Measurements from ENCODE around the gene TUBB2A. TPM values are rescaled to one million over a fixed set of nuclear protein-coding genes. Genes with fewer than 3 reads are reported as not detected.
"Not testable (repeated sequence)": the region's sequence is repeated elsewhere in the genome, so short reads cannot be mapped to it uniquely, and the experiment has no call there.

The TUBB2A gene
- total and polyA plus RNA-seq, 10 donors, result 4.3 to 13.7 (median 7.1) TPM

GRCh38 chr6:3190056-3190455 is 32.7 kb upstream of the TUBB2A start:
- Histone ChIP-seq H3K27me3 (replicated peaks in 1 of 7) (peaks cover 0 to 4% (median 0%) of the 10 kb centered on the region in 7 donors), H3K9me3 (no peaks in the 10 kb centered on the region), H3K4me3 (no peak overlapping the region), H3K36me3 (no peaks in the 10 kb centered on the region), H3K4me1 (no peaks in the 10 kb centered on the region), H3K27ac (no peak overlapping the region)
- 65 to 80% (median 73%) methylated on average over 4 of the region's 4 CpGs for WGBS, 5 donors
- no peak for DNase-seq
- intact Hi-C loops (cut with DNase I; ENCODE audit: low total_unique reads), result no loop called here
- TF ChIP-seq CTCF (IDR thresholded peaks at IDR 0.05 in 8 of 11, conservative IDR thresholded peaks at IDR 0.05 in 3 of 11) (no peak), POLR2A (IDR thresholded peaks at IDR 0.05) (no peak), POLR2AphosphoS5 (IDR thresholded peaks at IDR 0.05) (no peak)

- H3K4me3 ChIP-seq; H3K9me3 ChIP-seq; intact Hi-C loops (cut with DNase I; ENCODE audit: low total_unique reads); H3K4me1 ChIP-seq; H3K27ac ChIP-seq; H3K36me3 ChIP-seq; H3K27me3 ChIP-seq (replicated peaks in 1 of 7); DNase-seq: not testable (repeated sequence)
- WGBS, 5 donors, result 90 to 97% (median 94%) methylated on average over 10 of the region's 10 CpGs
These were observed 31.8 kb upstream of the TUBB2A start for GRCh38 chr6:3189192-3189591.

- DNase-seq, result no peak
- TF ChIP-seq CTCF (IDR thresholded peaks at IDR 0.05 in 8 of 11, conservative IDR thresholded peaks at IDR 0.05 in 3 of 11), result no peak
- TF ChIP-seq POLR2AphosphoS5 (IDR thresholded peaks at IDR 0.05), result no peak
- no peak for TF ChIP-seq POLR2A (IDR thresholded peaks at IDR 0.05)
- H3K4me3 ChIP-seq, result no peak overlapping the region
- 86 to 90% (median 89%) methylated on average over 7 of the region's 7 CpGs for WGBS, 5 donors
- intact Hi-C loops (cut with DNase I; ENCODE audit: low total_unique reads), result no loop called here
- no peaks in the 10 kb centered on the region for H3K4me1 ChIP-seq
- no peaks in the 10 kb centered on the region for H3K36me3 ChIP-seq
- no peak overlapping the region for H3K27ac ChIP-seq
- H3K9me3 ChIP-seq, result no peaks in the 10 kb centered on the region
- peaks cover 0 to 4% (median 0%) of the 10 kb centered on the region in 7 donors for H3K27me3 ChIP-seq (replicated peaks in 1 of 7)
These were observed 30.9 kb upstream of the TUBB2A start for GRCh38 chr6:3188262-3188661.

DNA sequence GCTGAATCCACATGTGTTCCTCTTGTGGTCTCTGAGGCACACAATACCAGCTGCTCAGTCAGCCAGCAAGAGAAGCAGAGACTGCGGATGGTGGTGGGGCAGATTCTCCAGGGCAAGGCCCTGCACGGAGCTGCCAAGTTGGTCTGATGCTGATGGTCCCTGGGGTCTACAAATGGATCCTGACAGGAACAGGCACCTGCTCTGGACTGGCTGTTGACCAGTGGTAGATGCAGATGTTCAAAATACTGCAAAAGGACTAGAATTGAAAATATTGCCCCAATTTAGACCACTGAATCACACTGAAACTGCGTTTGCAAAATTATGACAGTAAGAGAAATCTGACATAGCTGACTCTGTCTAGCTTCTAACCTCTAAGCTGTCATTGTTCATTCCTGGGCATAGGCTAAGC is 29.6 kb upstream of the TUBB2A start:
- H3K27ac ChIP-seq, result no peak overlapping the region
- peaks cover 0 to 4% (median 0%) of the 10 kb centered on the region in 7 donors for H3K27me3 ChIP-seq (replicated peaks in 1 of 7)
- no peaks in the 10 kb centered on the region for H3K4me1 ChIP-seq
- no peaks in the 10 kb centered on the region for H3K36me3 ChIP-seq
- TF ChIP-seq POLR2A (IDR thresholded peaks at IDR 0.05), result no peak
- TF ChIP-seq POLR2AphosphoS5 (IDR thresholded peaks at IDR 0.05), result no peak
- no peak for TF ChIP-seq CTCF (IDR thresholded peaks at IDR 0.05 in 8 of 11, conservative IDR thresholded peaks at IDR 0.05 in 3 of 11)
- no peak for DNase-seq
- 79 to 100% (median 85%) methylated on average over 3 of the region's 3 CpGs for WGBS, 5 donors
- no peaks in the 10 kb centered on the region for H3K9me3 ChIP-seq
- no peak overlapping the region for H3K4me3 ChIP-seq
- intact Hi-C loops (cut with DNase I; ENCODE audit: low total_unique reads), result no loop called here

DNA sequence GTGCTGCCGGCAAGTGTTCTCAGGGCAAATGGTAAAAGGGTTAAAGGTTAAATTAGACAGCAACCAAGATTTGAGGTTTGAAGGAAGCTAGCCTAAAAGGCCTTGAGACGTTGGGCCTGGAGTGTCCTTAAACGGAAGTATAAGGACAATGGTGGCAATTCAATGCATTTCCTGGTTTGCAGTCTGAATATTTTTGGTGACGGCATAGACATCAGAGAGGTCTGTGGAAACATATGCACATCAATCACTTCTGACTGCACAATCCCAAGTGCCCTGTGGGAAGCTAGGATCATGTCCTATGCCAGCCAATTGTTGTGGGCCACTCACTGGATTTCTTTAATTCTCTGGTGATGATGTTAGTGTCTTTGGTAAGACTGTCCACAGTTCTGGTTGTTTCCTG is 25.7 kb upstream of the TUBB2A start:
- Histone ChIP-seq H3K4me3 (no peak overlapping the region), H3K4me1 (no peaks in the 10 kb centered on the region), H3K27ac (no peak overlapping the region), H3K9me3 (no peaks in the 10 kb centered on the region), H3K36me3 (no peaks in the 10 kb centered on the region), H3K27me3 (replicated peaks in 1 of 7) (peaks cover 0 to 21% (median 0%) of the 10 kb centered on the region in 7 donors)
- intact Hi-C loops (cut with DNase I; ENCODE audit: low total_unique reads), result no loop called here
- no peak for DNase-seq
- TF ChIP-seq CTCF (IDR thresholded peaks at IDR 0.05 in 8 of 11, conservative IDR thresholded peaks at IDR 0.05 in 3 of 11) (no peak), POLR2AphosphoS5 (IDR thresholded peaks at IDR 0.05) (no peak), POLR2A (IDR thresholded peaks at IDR 0.05) (no peak)
- 63 to 85% (median 76%) methylated on average over 4 of the region's 4 CpGs for WGBS, 5 donors
